ENCODE data around the gene KCNC3.
A peak's percentile ranks its signal among the peaks of the same experiment; 100 is the strongest.
"Not testable (repeated sequence)": the region's sequence is repeated elsewhere in the genome, so short reads cannot be mapped to it uniquely, and the experiment has no call there.

Gene KCNC3

DNA sequence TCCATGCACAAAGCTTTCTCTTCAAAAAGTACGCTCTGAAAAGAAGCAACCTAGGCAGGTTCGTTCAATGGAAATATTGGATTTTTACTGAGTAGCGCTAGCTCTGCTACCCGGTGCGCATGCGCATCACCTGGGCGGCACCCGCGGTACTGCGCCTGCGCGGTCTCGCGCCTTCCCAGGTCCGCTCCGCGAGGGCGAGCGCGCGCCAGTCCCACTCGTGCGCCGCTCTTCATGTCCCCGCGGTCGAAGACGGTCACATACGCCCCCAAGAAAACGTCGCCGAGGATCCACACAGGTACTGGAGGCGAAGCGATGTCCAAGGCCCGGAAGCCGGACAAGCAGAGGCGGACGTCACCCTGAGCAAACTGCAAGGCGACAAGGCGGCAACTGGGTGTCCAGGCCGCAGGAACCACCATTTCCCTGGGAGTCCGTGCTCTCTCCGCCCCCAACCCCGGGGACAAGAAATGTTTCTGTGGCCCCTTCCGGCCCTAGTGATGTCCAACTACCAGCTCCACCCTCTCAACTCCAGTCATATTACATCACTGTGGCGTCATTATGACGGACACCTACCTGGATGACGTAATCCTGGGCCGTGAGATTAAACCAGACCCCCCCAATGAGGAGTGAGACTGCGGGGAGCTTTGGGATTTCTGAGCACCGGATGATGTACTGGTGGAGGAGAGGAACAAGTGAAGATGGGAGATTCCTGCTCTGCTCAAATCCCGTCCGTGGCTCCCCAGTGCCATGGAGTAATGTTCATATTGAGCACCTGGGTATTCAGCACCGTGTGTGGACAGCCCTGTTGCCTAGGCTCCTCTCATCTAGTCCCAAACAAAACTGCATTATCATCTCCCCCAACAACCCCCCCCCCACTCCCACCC lies 4.8 kb upstream of the KCNC3 start:
- Histone ChIP-seq H3K4me3 (ENCODE audit: insufficient read length, low read depth) (peak overlapping the region; percentile 83), H3K9ac (ENCODE audit: insufficient read length, low read depth) (peak overlapping the region; percentile 92), H3K4me1 (ENCODE audit: insufficient read depth, insufficient read length) (peaks cover 9% of the 10 kb centered on the region), H3K27me3 (ENCODE audit: insufficient read depth, insufficient read length) (no peaks in the 10 kb centered on the region), H3K36me3 (ENCODE audit: insufficient read depth, insufficient read length, low read length) (peaks cover 7% of the 10 kb centered on the region), H3K9me3 (ENCODE audit: insufficient read depth, low read length) (no peaks in the 10 kb centered on the region)
- DNase-seq (ENCODE audit: low read depth, low spot score): no peak
- TF ChIP-seq YY1 (IDR thresholded peaks at IDR 0.05; ENCODE audit: insufficient read depth, insufficient read length) (no peak), ZNF274 (IDR thresholded peaks at IDR 0.05; ENCODE audit: low read depth, low read length) (no peak), SUZ12 (IDR thresholded peaks at IDR 0.05; ENCODE audit: extremely low read depth, insufficient read depth, insufficient read length) (no peak)

DNA sequence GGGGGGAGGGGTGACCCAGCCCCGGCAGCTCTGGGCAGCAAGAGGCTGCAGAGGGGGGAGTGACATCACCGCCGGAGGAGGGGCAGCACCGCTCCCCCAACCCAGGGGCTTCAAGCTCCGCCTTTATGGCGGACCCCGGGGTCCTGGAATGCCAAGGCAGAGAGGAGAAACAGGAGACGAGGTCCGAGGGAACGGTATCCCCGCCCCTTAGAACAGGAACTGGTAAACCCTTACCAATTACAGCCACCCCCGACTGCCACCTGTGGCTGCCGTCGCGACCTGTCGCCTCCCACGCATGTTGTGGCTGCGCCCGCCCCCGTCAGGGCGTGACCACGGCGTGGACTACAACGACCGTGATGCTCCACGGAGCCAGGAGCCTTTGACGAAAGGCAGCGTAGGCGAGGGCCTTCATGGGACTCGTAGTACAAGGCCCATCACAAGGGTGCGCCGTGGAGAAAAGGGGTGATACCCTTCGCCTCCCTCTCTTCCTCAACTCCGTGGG lies 4.1 kb upstream of the KCNC3 start:
- Histone ChIP-seq H3K27me3 (ENCODE audit: insufficient read depth, insufficient read length) (no peaks in the 10 kb centered on the region), H3K36me3 (ENCODE audit: insufficient read depth, insufficient read length, low read length) (peaks cover 4% of the 10 kb centered on the region), H3K4me3 (ENCODE audit: insufficient read length, low read depth) (peak overlapping the region; percentile 83), H3K9ac (ENCODE audit: insufficient read length, low read depth) (peak overlapping the region; percentile 92), H3K9me3 (ENCODE audit: insufficient read depth, low read length) (no peaks in the 10 kb centered on the region), H3K4me1 (ENCODE audit: insufficient read depth, insufficient read length) (peaks cover 9% of the 10 kb centered on the region)
- DNase-seq (ENCODE audit: low read depth, low spot score): no peak
- TF ChIP-seq SUZ12 (IDR thresholded peaks at IDR 0.05; ENCODE audit: extremely low read depth, insufficient read depth, insufficient read length): no peak
- TF ChIP-seq YY1 (IDR thresholded peaks at IDR 0.05; ENCODE audit: insufficient read depth, insufficient read length): no peak
- TF ChIP-seq ZNF274 (IDR thresholded peaks at IDR 0.05; ENCODE audit: low read depth, low read length): no peak

DNA sequence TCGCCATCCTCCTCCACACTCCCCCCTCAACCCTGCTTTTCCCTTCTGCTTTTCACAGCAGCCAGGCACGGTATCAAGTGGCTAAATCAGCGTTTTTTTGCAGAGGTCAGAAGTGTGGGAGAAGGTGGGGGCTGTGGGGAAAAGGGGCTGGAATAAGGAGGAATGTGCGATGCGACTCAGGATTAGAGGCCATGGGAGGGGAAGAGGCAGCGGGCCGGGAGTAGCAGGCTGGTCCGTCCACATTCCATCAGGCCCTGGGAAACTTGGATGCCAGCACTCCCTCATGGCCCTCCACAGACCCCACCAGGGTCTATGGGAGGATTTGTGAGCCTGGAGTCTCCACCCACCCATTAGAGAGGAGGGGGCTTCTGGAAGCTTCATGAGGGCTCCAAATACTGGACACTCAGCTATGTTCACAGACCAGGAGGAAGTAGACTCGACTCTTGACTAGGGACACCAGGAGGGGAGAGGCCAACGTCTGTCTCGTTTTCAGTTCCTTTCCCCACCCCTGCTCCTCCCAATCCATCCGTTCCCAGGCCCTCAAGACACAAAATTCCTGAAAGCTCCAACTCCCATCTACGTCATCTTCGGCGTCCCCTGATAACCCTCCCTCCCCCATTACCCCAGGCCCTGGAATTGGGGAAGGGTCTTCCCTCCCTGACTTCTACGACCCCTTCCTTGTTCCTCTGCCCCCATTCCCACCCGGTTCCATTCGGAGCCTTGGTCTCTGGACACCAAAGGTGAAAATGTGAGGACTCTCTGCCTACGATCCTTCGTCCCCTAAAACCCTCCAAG lies 3.3 kb upstream of the KCNC3 start:
- peak overlapping the region; percentile 92 for H3K9ac ChIP-seq (ENCODE audit: insufficient read length, low read depth)
- no peak for TF ChIP-seq ZNF274 (IDR thresholded peaks at IDR 0.05; ENCODE audit: low read depth, low read length)
- no peak for TF ChIP-seq SUZ12 (IDR thresholded peaks at IDR 0.05; ENCODE audit: extremely low read depth, insufficient read depth, insufficient read length)
- no peak for TF ChIP-seq YY1 (IDR thresholded peaks at IDR 0.05; ENCODE audit: insufficient read depth, insufficient read length)
- H3K36me3 ChIP-seq (ENCODE audit: insufficient read depth, insufficient read length, low read length): no peaks in the 10 kb centered on the region
- DNase-seq (ENCODE audit: low read depth, low spot score): no peak
- H3K27me3 ChIP-seq (ENCODE audit: insufficient read depth, insufficient read length): no peaks in the 10 kb centered on the region
- peak overlapping the region; percentile 83 for H3K4me3 ChIP-seq (ENCODE audit: insufficient read length, low read depth)
- H3K4me1 ChIP-seq (ENCODE audit: insufficient read depth, insufficient read length): peaks cover 9% of the 10 kb centered on the region
- no peaks in the 10 kb centered on the region for H3K9me3 ChIP-seq (ENCODE audit: insufficient read depth, low read length)

DNA sequence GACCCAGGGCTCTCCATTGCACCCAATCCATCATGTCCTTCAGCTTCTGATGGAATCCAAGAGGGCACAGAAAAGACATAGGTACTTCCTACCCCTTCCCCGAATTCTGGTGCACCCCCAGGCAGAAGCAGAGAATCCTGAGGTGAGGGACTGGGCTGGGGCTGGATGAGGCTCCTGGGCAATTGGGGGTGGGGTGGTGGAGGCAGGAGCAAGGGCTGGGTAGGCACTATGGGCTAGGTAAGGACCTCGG lies 2.7 kb upstream of the KCNC3 start:
- DNase-seq (ENCODE audit: low read depth, low spot score): no peak
- H3K9ac ChIP-seq (ENCODE audit: insufficient read length, low read depth): peak overlapping the region; percentile 92

DNA sequence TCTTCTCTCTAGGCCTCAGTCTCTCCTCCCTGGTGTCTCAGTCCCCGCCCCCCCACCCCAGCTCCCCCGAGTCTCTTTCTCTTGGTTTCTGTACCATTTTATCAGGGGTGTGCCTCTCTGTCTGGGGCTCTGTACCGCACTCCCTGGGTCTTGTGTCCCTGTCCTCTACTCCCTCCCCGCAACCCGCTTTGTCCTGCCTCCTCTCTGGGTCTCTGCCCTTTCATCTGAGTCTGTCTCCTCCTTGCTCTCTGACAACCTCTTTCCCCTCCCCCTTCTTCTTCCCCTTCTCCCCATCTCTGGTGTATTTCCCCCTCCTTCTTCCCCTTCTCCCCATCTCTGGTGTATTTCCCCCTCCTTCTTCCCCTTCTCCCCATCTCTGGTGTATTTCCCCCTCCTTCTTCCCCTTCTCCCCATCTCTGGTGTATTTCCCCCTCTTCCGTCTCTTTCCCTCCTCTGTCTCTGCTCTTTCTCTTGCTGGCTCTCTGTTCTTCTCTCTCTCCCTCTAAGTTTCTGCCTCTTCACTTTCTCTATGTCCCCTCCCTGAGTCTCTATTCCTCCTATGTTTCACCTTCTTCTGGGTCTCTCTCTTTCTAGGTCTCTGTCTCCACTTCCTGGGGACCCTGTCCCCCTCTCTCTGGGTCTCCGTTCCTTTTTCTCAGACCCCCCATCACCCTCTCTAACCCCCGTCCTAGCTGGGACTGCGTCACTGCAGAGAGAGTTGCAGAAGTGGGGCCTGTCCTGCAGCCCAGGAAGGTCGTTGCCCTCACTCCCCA lies 2.2 kb upstream of the KCNC3 start:
- TF ChIP-seq SUZ12 (IDR thresholded peaks at IDR 0.05; ENCODE audit: extremely low read depth, insufficient read depth, insufficient read length) (no peak), YY1 (IDR thresholded peaks at IDR 0.05; ENCODE audit: insufficient read depth, insufficient read length) (no peak), ZNF274 (IDR thresholded peaks at IDR 0.05; ENCODE audit: low read depth, low read length) (no peak)
- Histone ChIP-seq H3K4me3 (ENCODE audit: insufficient read length, low read depth) (peak overlapping the region; percentile 83), H3K9ac (ENCODE audit: insufficient read length, low read depth) (peak overlapping the region; percentile 92), H3K27me3 (ENCODE audit: insufficient read depth, insufficient read length) (no peaks in the 10 kb centered on the region), H3K36me3 (ENCODE audit: insufficient read depth, insufficient read length, low read length) (no peaks in the 10 kb centered on the region), H3K4me1 (ENCODE audit: insufficient read depth, insufficient read length) (peaks cover 9% of the 10 kb centered on the region), H3K9me3 (ENCODE audit: insufficient read depth, low read length) (no peaks in the 10 kb centered on the region)
- no peak for DNase-seq (ENCODE audit: low read depth, low spot score)

More for the DNA sequence above, 2.7 kb upstream of the KCNC3 start:
- no peak for TF ChIP-seq SUZ12 (IDR thresholded peaks at IDR 0.05; ENCODE audit: extremely low read depth, insufficient read depth, insufficient read length)
- no peak for TF ChIP-seq YY1 (IDR thresholded peaks at IDR 0.05; ENCODE audit: insufficient read depth, insufficient read length)
- no peak for TF ChIP-seq ZNF274 (IDR thresholded peaks at IDR 0.05; ENCODE audit: low read depth, low read length)
- H3K36me3 ChIP-seq (ENCODE audit: insufficient read depth, insufficient read length, low read length): no peaks in the 10 kb centered on the region
- peaks cover 9% of the 10 kb centered on the region for H3K4me1 ChIP-seq (ENCODE audit: insufficient read depth, insufficient read length)
- H3K4me3 ChIP-seq (ENCODE audit: insufficient read length, low read depth): peak overlapping the region; percentile 83
- no peaks in the 10 kb centered on the region for H3K9me3 ChIP-seq (ENCODE audit: insufficient read depth, low read length)
- H3K27me3 ChIP-seq (ENCODE audit: insufficient read depth, insufficient read length): no peaks in the 10 kb centered on the region

DNA sequence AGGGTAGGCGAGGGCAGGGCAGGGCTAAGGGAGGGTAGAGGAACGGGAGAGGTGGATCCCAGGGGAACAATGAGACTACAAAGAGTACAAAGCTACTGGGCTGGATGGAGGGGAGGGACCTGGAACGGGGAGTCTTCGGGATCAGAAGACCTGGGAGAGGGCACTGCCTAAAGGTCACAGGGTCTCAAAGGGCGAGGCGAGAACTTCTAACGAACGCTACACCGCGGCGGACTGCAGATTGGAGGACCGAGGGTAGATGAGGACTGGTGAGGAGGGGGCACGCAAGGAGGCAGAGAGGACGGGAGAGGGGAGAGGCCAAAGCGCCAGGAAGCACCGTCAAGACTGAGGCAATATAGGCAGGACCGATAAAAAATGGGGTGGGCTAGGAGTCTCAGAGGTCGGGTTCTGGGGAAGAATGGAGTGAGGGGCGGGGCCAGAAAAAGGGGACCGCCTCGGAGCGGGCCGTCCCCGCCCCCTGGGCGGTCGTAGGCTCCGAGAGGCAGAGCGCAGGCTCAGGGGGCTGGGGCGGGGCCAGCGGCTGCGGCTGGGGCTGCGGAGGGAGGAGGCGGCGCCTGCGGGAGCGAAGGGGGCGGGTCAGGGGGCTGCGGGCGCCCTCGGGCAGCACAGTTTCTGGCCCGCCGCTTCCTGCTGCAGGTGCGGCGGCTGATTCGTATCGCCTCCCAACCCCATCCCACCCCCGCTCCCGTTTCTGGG lies 1.3 kb upstream of the KCNC3 start:
- Histone ChIP-seq H3K4me3 (ENCODE audit: insufficient read length, low read depth) (peak overlapping the region; percentile 66), H3K9me3 (ENCODE audit: insufficient read depth, low read length) (no peaks in the 10 kb centered on the region), H3K4me1 (ENCODE audit: insufficient read depth, insufficient read length) (peaks cover 9% of the 10 kb centered on the region), H3K36me3 (ENCODE audit: insufficient read depth, insufficient read length, low read length) (no peaks in the 10 kb centered on the region), H3K27me3 (ENCODE audit: insufficient read depth, insufficient read length) (no peaks in the 10 kb centered on the region), H3K9ac (ENCODE audit: insufficient read length, low read depth) (peak overlapping the region; percentile 71)
- no peak for TF ChIP-seq ZNF274 (IDR thresholded peaks at IDR 0.05; ENCODE audit: low read depth, low read length)
- TF ChIP-seq YY1 (IDR thresholded peaks at IDR 0.05; ENCODE audit: insufficient read depth, insufficient read length): no peak
- TF ChIP-seq SUZ12 (IDR thresholded peaks at IDR 0.05; ENCODE audit: extremely low read depth, insufficient read depth, insufficient read length): no peak
- no peak for DNase-seq (ENCODE audit: low read depth, low spot score)

DNA sequence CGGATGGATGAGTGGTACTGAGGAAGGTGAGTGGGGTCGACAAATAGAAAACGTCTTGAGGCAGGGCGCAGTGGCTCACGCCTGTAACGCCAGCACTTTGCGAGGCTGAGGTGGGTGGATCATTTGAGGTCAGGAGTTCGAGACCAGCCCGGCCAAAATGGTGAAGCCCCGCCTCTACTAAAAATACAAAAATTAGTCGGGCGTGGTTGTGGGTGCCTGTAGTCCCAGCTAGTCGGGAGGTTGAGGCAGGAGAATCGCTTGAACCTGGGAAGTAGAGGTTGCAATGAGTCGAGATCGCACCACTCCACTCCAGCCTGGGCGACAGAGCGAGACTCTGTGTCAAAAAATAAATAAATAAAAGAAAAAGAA lies 733 bp upstream of the KCNC3 start:
- not testable (repeated sequence) for DNase-seq (ENCODE audit: low read depth, low spot score); H3K4me1 ChIP-seq (ENCODE audit: insufficient read depth, insufficient read length); H3K36me3 ChIP-seq (ENCODE audit: insufficient read depth, insufficient read length, low read length); H3K9me3 ChIP-seq (ENCODE audit: insufficient read depth, low read length); H3K27me3 ChIP-seq (ENCODE audit: insufficient read depth, insufficient read length)
- peak overlapping the region; percentile 66 for H3K4me3 ChIP-seq (ENCODE audit: insufficient read length, low read depth)
- H3K9ac ChIP-seq (ENCODE audit: insufficient read length, low read depth): peak overlapping the region; percentile 71

Measured in NT2/D1 (cell line).